HEK293 (cell line): ENCODE measurements around the gene TOR1A.

ENCODE experiments used
- CTCF ChIP-seq: fragments of 450-650 bp; formaldehyde crosslinking; IDR thresholded peaks from 2 replicates; pipeline ENCODE4 v1.5.1; 2016; ENCODE audit warnings: missing biosample characterization, missing genetic modification characterization
- GLIS1 ChIP-seq: fragments of 450-650 bp; formaldehyde crosslinking; IDR thresholded peaks from 2 replicates; pipeline ENCODE4 v1.5.1; 2016; ENCODE audit warnings: missing biosample characterization, missing genetic modification characterization
- KLF1 ChIP-seq: fragments of 450-650 bp; formaldehyde crosslinking; IDR thresholded peaks from 2 replicates; pipeline ENCODE4 v1.5.1; 2016; ENCODE audit warnings: missing biosample characterization, missing genetic modification characterization
- PRDM4 ChIP-seq: fragments of 450-650 bp; formaldehyde crosslinking; IDR thresholded peaks from 2 replicates; pipeline ENCODE4 v1.5.1; 2017; ENCODE audit warnings: missing biosample characterization, missing genetic modification characterization
- REPIN1 ChIP-seq: fragments of 450-650 bp; formaldehyde crosslinking; IDR thresholded peaks from 2 replicates; pipeline ENCODE4 v1.5.1; 2017; ENCODE audit warnings: missing biosample characterization, missing genetic modification characterization, low read depth
- ZBTB49 ChIP-seq: fragments of 450-650 bp; formaldehyde crosslinking; IDR thresholded peaks from 2 replicates; pipeline ENCODE4 v1.5.1; 2016; ENCODE audit warnings: missing biosample characterization, missing genetic modification characterization, low read depth
- ZFP3 ChIP-seq: fragments of 450-650 bp; formaldehyde crosslinking; IDR thresholded peaks from 2 replicates; pipeline ENCODE4 v1.5.1; 2016; ENCODE audit warnings: low read depth, missing biosample characterization, missing genetic modification characterization
- ZIC2 ChIP-seq: fragments of 450-650 bp; formaldehyde crosslinking; IDR thresholded peaks from 2 replicates; pipeline ENCODE4 v1.5.1; 2016; ENCODE audit warnings: missing biosample characterization, missing genetic modification characterization
- ZNF112 ChIP-seq: fragments of 450-650 bp; formaldehyde crosslinking; IDR thresholded peaks from 2 replicates; pipeline ENCODE4 v1.5.0; 2017; ENCODE audit warnings: missing biosample characterization, missing genetic modification characterization
- ZNF121 ChIP-seq: fragments of 450-650 bp; formaldehyde crosslinking; IDR thresholded peaks from 2 replicates; pipeline ENCODE4 v1.5.1; 2016; ENCODE audit warnings: missing biosample characterization, missing genetic modification characterization
- ZNF138 ChIP-seq: fragments of 450-650 bp; formaldehyde crosslinking; IDR thresholded peaks from 2 replicates; pipeline ENCODE4 v1.5.1; 2016; ENCODE audit warnings: missing biosample characterization, missing genetic modification characterization, borderline replicate concordance
- ZNF140 ChIP-seq: fragments of 450-650 bp; formaldehyde crosslinking; IDR thresholded peaks from 2 replicates; pipeline ENCODE4 v1.5.1; 2016; ENCODE audit warnings: missing biosample characterization, missing genetic modification characterization
- ZNF146 ChIP-seq: fragments of 450-650 bp; formaldehyde crosslinking; IDR thresholded peaks from 2 replicates; pipeline ENCODE4 v1.5.1; 2016; ENCODE audit warnings: missing biosample characterization, missing genetic modification characterization
- ZNF157 ChIP-seq: fragments of 450-650 bp; formaldehyde crosslinking; IDR thresholded peaks from 2 replicates; pipeline ENCODE4 v1.5.1; 2016; ENCODE audit warnings: missing biosample characterization, missing genetic modification characterization
- ZNF175 ChIP-seq: fragments of 450-650 bp; formaldehyde crosslinking; IDR thresholded peaks from 2 replicates; pipeline ENCODE4 v1.5.1; 2016; ENCODE audit warnings: missing biosample characterization, missing genetic modification characterization
- ZNF18 ChIP-seq: fragments of 450-650 bp; formaldehyde crosslinking; IDR thresholded peaks from 2 replicates; pipeline ENCODE4 v1.5.1; 2016; ENCODE audit warnings: missing biosample characterization, missing genetic modification characterization
- ZNF184 ChIP-seq: fragments of 450-650 bp; IDR thresholded peaks from 2 replicates; pipeline ENCODE4 v1.5.1; 2018; ENCODE audit warnings: missing biosample characterization, mild to moderate bottlenecking, missing genetic modification characterization
- ZNF280D ChIP-seq: fragments of 450-650 bp; formaldehyde crosslinking; IDR thresholded peaks from 2 replicates; pipeline ENCODE4 v1.5.1; 2016; ENCODE audit warnings: missing biosample characterization, missing genetic modification characterization
- ZNF324 ChIP-seq: fragments of 450-650 bp; formaldehyde crosslinking; IDR thresholded peaks from 2 replicates; pipeline ENCODE4 v1.5.1; 2016; ENCODE audit warnings: missing biosample characterization, missing genetic modification characterization
- ZNF341 ChIP-seq: fragments of 450-650 bp; formaldehyde crosslinking; IDR thresholded peaks from 2 replicates; pipeline ENCODE4; 2016; ENCODE audit warnings: low read depth, missing biosample characterization, missing genetic modification characterization
- ZNF426 ChIP-seq: fragments of 450-650 bp; formaldehyde crosslinking; IDR thresholded peaks from 2 replicates; pipeline ENCODE4 v1.5.1; 2017; ENCODE audit warnings: missing biosample characterization, missing genetic modification characterization, mild to moderate bottlenecking, inconsistent platforms, moderate library complexity
- ZNF48 ChIP-seq: fragments of 450-650 bp; formaldehyde crosslinking; IDR thresholded peaks from 2 replicates; pipeline ENCODE4 v1.5.1; 2016; ENCODE audit warnings: missing biosample characterization, missing genetic modification characterization
- ZNF521 ChIP-seq: fragments of 450-650 bp; formaldehyde crosslinking; IDR thresholded peaks from 2 replicates; pipeline ENCODE4 v1.5.1; 2017; ENCODE audit warnings: missing biosample characterization, mild to moderate bottlenecking, missing genetic modification characterization
- ZNF558 ChIP-seq: fragments of 450-650 bp; formaldehyde crosslinking; IDR thresholded peaks from 2 replicates; pipeline ENCODE4 v1.5.1; 2016; ENCODE audit warnings: missing biosample characterization, missing genetic modification characterization
- ZNF654 ChIP-seq: fragments of 450-650 bp; formaldehyde crosslinking; IDR thresholded peaks from 2 replicates; pipeline ENCODE4 v1.5.1; 2016; ENCODE audit warnings: low read depth, missing biosample characterization, missing genetic modification characterization
- ZNF791 ChIP-seq: fragments of 450-650 bp; formaldehyde crosslinking; IDR thresholded peaks from 2 replicates; pipeline ENCODE4 v1.5.1; 2016; ENCODE audit warnings: missing biosample characterization, missing genetic modification characterization

The TOR1A gene

GRCh38 chr9:129783516-129784361 lies 40.2 kb downstream of the TOR1A start (continued):
- no peak for TF ChIP-seq ZNF341
- no peak for TF ChIP-seq ZNF157
- peak; percentile 74 for TF ChIP-seq CTCF
- TF ChIP-seq REPIN1, result no peak
- TF ChIP-seq ZBTB49 (tag by site-specific recombination), result no peak
- TF ChIP-seq ZNF112 (tag by site-specific recombination), result no peak
- no peak for TF ChIP-seq ZNF146 (tag by site-specific recombination)
- no peak for TF ChIP-seq ZNF324 (tag by site-specific recombination)
- TF ChIP-seq ZNF175 (tag by site-specific recombination), result no peak
- TF ChIP-seq ZNF426 (tag by site-specific recombination), result no peak
- TF ChIP-seq ZNF280D (tag by site-specific recombination), result no peak
- TF ChIP-seq ZFP3 (tag by site-specific recombination), result no peak
- no peak for TF ChIP-seq ZNF138 (tag by site-specific recombination)
- TF ChIP-seq KLF1 (tag by site-specific recombination), result no peak
- TF ChIP-seq ZNF48 (tag by site-specific recombination), result no peak
- no peak for TF ChIP-seq ZNF140 (tag by site-specific recombination)
- no peak for TF ChIP-seq ZNF184 (tag by site-specific recombination)
- TF ChIP-seq ZNF18, result no peak
- peak; percentile 100 for TF ChIP-seq ZNF121 (tag by site-specific recombination)
- no peak for TF ChIP-seq ZIC2 (tag by site-specific recombination)
- TF ChIP-seq GLIS1 (tag by site-specific recombination), result 0 out of 2 replicates have a peak, but pooled peaks have one; percentile 22
- no peak for TF ChIP-seq ZNF558 (tag by site-specific recombination)
- TF ChIP-seq PRDM4 (tag by site-specific recombination), result no peak
- TF ChIP-seq ZNF521 (tag by site-specific recombination), result no peak
- peak; percentile 97 for TF ChIP-seq ZNF654 (tag by site-specific recombination)
- TF ChIP-seq ZNF791 (tag by site-specific recombination), result no peak
